GM12865 (cell line): ENCODE results near the gene SUGCT.

ENCODE experiments used
- DNase-seq: peaks from one replicate; pipeline ENCODE4 v3.0.0; 2010; ENCODE audit warnings: low read depth
- H3K4me3 ChIP-seq: 2 replicates; pipeline ENCODE4 v1.5.1; 2011; ENCODE audit warnings: mild to moderate bottlenecking, low read depth, low read length, control low read depth
- CTCF ChIP-seq: IDR thresholded peaks from 2 replicates; pipeline ENCODE4 v1.5.1; 2011; ENCODE audit warnings: low read length, control low read depth, low read depth, inconsistent platforms; ENCODE audit not compliant: insufficient read depth; ENCODE audit errors: missing control alignments

The SUGCT gene

GRCh38 chr7:40698214-40698920, 563.6 kb downstream of the SUGCT start:
- no peak for TF ChIP-seq CTCF
- no peak for DNase-seq
- no peak overlapping the region for H3K4me3 ChIP-seq

DNA sequence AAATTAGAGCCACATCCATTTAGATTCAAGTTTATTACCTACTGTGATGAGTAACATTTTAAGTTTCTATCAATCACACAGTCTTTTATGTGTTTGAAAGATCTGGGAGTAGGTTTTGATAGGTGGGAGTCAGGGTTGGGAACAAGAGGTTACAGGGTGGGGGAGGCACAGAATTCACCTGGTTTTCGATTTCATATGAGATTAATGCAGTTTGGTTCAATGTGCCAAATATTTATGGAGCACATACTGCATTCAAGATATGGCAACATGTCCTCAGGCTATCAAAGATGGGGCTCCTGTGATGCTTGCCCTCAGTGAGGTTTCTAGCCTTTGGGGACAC, 564.1 kb downstream of the SUGCT start:
- TF ChIP-seq CTCF = no peak
- H3K4me3 ChIP-seq = no peak overlapping the region
- no peak for DNase-seq

DNA sequence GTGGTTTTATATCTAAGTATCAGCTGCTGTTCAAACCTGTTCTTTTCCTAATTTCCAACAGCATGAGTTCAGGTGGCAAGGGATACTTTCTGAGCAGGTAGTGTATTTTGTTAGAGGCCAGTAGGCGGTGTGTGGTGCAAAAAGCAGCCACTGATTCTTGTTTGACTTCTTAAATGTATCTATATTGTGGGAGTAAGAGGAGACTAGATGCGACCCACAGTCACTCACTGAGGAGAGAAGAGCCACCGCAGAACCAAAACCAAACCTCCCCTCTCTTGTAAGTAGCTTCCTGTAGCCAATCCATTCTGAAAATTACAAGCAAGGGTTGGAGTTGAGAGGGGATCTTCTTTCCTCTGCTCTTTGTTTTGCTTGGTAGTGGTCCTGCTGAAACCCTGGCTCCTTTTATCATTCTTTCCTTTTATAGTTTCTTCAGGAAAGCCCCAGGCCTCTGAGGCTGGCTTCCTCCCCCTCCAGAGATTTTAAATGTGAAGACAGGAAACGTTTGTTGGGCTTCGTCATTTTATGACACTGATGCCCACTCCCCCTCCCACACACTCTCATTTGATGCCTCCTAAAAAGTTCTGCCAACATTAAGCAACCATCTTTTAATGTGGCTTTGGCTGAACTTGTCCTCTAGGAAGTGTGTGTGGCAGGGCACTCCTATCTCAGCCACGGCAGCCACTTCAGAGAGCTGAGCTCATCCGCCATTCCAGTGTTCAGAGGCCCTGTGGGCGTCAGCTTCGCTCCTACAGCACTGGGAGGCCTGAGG, 566.0 kb downstream of the SUGCT start:
- no peak for TF ChIP-seq CTCF
- no peak overlapping the region for H3K4me3 ChIP-seq
- peak; percentile 9 for DNase-seq

DNA sequence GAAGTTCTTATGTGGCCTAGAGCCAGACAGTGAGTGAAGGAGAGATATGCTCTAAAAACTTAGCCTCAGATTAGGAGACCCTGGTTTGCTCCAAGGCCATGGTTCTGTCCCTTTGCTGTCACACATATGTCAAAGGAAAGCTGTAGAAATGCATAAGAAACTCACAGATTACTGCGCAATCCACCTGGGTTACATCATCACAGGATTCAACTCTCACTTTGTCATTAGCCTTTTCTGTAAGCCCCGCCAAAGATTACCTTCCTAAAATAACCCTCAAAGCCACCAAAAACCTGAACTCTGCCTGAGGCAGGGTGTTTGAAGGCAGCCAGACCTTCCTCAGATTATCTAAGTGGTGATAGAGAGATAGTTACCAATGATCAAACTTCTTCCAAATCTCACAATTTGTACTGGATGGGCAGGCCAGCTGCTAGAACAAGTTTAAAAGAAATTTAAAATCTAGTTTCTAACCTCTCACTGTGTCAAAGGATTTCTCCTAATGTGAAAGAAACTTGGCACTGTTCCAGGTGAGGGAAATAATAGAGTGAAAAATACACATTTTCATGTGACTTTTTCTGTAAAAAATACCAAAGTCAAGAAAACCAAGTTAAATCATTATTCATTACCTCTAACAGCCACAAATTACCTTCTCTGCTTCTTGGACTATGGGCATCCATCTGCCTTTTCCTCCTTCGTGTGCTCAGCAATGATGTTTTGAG, 567.2 kb downstream of the SUGCT start:
- no peak for TF ChIP-seq CTCF
- no peak for DNase-seq
- no peak overlapping the region for H3K4me3 ChIP-seq

GRCh38 chr7:40704172-40704571, 569.4 kb downstream of the SUGCT start:
- no peak overlapping the region for H3K4me3 ChIP-seq
- DNase-seq = no peak
- TF ChIP-seq CTCF = no peak

- TF ChIP-seq CTCF = no peak
- H3K4me3 ChIP-seq = no peak overlapping the region
- DNase-seq = no peak
Observed at GRCh38 chr7:40706829-40707228, 572.0 kb downstream of the SUGCT start.
